ENCODE data around the gene JAZF1.

The JAZF1 gene

GRCh38 chr7:27840760-27841364 is 339.7 kb downstream of the JAZF1 start:
- no peak overlapping the region for H3K4me3 ChIP-seq (replicated peaks; ENCODE audit: low read depth, low read length)
- TF ChIP-seq, protein P1, sequence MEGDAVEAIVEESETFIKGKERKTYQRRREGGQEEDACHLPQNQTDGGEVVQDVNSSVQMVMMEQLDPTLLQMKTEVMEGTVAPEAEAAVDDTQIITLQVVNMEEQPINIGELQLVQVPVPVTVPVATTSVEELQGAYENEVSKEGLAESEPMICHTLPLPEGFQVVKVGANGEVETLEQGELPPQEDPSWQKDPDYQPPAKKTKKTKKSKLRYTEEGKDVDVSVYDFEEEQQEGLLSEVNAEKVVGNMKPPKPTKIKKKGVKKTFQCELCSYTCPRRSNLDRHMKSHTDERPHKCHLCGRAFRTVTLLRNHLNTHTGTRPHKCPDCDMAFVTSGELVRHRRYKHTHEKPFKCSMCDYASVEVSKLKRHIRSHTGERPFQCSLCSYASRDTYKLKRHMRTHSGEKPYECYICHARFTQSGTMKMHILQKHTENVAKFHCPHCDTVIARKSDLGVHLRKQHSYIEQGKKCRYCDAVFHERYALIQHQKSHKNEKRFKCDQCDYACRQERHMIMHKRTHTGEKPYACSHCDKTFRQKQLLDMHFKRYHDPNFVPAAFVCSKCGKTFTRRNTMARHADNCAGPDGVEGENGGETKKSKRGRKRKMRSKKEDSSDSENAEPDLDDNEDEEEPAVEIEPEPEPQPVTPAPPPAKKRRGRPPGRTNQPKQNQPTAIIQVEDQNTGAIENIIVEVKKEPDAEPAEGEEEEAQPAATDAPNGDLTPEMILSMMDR (IDR thresholded peaks at IDR 0.05; ENCODE audit: low read length, missing control alignments) = no peak

DNA sequence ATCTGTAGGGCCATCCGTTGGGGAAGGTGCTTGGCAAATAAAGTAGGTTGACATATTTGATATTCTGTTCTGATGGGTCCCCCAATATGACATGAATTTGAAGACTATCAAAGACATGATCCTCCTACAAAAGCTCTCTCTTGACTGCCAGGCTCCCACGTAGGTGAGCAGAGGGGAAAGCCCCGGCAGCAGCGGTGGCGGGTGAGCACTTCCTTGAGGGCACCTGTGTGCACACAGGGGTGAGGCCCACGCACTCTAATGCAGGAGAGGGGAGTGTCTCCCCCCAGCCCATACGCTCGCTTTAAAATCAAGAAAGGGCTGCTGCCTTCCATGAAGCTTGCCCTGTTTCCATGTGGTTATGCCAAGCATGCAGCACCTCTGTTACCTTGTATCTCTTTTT is 340.3 kb downstream of the JAZF1 start:
- TF ChIP-seq, protein P1 (IDR thresholded peaks at IDR 0.05; ENCODE audit: low read length, missing control alignments) = no peak
- no peak overlapping the region for H3K4me3 ChIP-seq (replicated peaks; ENCODE audit: low read depth, low read length)
- no peak for DNase-seq (ENCODE audit: low read depth)

More at GRCh38 chr7:27840760-27841364, 339.7 kb downstream of the JAZF1 start:
- no peak for DNase-seq (ENCODE audit: low read depth)

- H3K4me3 ChIP-seq (replicated peaks; ENCODE audit: low read depth, low read length) = no peak overlapping the region
- no peak for DNase-seq (ENCODE audit: low read depth)
- TF ChIP-seq, protein P1 (IDR thresholded peaks at IDR 0.05; ENCODE audit: low read length, missing control alignments) = no peak
Measured at GRCh38 chr7:27839099-27839498, 341.5 kb downstream of the JAZF1 start.

GRCh38 chr7:27836536-27836935 is 344.1 kb downstream of the JAZF1 start:
- no peak overlapping the region for H3K4me3 ChIP-seq (replicated peaks; ENCODE audit: low read depth, low read length)
- TF ChIP-seq, protein P1 (IDR thresholded peaks at IDR 0.05; ENCODE audit: low read length, missing control alignments) = no peak

GRCh38 chr7:27835376-27835775 is 345.2 kb downstream of the JAZF1 start:
- no peak overlapping the region for H3K4me3 ChIP-seq (replicated peaks; ENCODE audit: low read depth, low read length)
- peak; percentile 51 for DNase-seq (ENCODE audit: low read depth)
- TF ChIP-seq, protein P1 (IDR thresholded peaks at IDR 0.05; ENCODE audit: low read length, missing control alignments) = no peak

More at GRCh38 chr7:27836536-27836935, 344.1 kb downstream of the JAZF1 start:
- DNase-seq (ENCODE audit: low read depth) = no peak

DNA sequence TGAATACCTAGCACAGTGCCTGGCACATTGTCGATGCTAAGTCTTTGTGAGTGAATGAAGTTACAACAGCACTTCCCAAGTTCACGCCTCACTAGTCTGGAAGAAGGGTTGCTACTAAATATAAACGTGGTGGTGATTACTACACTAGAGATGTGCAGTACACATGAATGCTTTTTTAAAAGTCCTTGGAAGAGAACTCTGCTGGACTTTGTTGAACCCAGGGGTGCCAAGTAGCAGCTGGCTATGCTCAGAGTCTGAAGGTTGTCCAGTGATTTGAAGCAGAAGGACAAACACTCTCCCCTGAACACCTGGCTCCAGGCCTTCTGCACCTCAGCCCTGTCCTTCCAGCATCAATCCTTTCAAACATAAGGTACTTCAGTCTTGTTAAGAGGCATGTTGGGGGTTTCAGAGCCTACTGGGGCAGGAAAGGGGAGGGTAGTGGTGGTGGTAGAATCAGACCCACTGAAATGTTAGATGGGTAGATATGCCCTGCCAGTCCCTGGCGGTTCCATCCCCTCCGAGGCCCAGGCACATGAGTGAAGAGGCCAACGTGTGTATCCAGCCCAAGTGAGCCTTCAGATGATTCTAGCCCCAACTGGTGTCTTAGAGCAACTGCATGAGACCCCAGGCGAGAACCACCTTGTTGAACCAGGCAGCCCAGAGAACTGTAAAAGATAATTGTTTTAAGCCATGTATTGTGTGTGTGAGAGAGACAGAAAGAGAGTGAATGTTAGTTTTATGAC is 346.2 kb downstream of the JAZF1 start:
- DNase-seq (ENCODE audit: low read depth) = no peak
- no peak overlapping the region for H3K4me3 ChIP-seq (replicated peaks; ENCODE audit: low read depth, low read length)
- TF ChIP-seq, protein P1 (IDR thresholded peaks at IDR 0.05; ENCODE audit: low read length, missing control alignments) = no peak
